GM19240 (cell line): ENCODE measurements around the gene CRKL.
"Not testable (repeated sequence)": the region's sequence is repeated elsewhere in the genome, so short reads cannot be mapped to it uniquely, and the experiment has no call there.

ENCODE experiments used
- DNase-seq: peaks from one replicate; pipeline ENCODE4 v3.0.0; 2011; ENCODE audit warnings: low spot score; ENCODE audit not compliant: insufficient read length

CRKL gene, protein sequence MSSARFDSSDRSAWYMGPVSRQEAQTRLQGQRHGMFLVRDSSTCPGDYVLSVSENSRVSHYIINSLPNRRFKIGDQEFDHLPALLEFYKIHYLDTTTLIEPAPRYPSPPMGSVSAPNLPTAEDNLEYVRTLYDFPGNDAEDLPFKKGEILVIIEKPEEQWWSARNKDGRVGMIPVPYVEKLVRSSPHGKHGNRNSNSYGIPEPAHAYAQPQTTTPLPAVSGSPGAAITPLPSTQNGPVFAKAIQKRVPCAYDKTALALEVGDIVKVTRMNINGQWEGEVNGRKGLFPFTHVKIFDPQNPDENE

DNA sequence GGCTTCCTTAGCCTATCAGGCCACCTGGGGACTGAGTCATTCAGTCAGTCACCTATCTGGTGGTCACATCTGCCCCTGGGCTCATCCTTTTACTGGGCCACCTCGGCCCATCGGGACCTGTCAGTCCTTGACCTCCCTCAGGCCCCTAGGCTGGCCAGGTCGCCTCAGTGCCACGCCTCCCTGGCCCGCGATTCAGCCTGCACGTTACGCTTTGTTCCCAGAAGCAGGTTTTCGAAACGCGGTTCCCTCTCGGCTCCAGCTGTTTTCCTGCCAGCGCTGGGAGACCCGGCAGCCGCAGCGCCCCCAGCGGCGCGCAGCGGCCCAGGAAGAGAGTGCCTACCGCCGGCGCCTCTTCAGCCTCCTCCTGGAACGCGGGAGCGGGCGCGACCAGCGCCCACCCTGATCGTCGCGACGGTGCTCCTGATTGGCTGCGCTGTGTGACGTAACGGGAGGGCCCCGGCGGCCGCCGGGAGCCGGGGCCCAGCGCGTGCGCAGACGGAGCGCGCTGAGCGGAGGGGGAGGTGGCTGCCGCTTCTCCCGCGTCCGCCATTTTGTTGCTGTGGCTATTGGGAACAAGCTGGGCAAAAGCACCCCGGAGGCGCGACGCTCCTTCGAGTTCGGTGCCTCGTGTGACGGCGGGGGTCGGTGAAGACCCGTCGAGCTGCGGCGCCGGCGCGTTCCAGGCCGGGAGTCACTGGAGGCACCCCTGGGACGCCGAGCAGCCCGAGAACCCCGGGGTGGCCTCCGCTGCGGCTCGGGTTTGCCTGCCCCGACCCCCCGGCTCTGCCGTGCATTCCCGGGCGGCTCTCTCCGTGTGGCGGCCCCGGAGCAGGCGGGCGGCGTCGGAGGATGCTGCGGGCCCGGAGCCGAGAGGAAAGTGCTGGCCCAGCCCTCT, at the start of gene CRKL:
TSS of gene CRKL (plus strand) at position 492 of the 895 bp plus-strand sequence. CDS start 528 bp downstream, outside the sequence.
- peak; percentile 85 for DNase-seq

DNA sequence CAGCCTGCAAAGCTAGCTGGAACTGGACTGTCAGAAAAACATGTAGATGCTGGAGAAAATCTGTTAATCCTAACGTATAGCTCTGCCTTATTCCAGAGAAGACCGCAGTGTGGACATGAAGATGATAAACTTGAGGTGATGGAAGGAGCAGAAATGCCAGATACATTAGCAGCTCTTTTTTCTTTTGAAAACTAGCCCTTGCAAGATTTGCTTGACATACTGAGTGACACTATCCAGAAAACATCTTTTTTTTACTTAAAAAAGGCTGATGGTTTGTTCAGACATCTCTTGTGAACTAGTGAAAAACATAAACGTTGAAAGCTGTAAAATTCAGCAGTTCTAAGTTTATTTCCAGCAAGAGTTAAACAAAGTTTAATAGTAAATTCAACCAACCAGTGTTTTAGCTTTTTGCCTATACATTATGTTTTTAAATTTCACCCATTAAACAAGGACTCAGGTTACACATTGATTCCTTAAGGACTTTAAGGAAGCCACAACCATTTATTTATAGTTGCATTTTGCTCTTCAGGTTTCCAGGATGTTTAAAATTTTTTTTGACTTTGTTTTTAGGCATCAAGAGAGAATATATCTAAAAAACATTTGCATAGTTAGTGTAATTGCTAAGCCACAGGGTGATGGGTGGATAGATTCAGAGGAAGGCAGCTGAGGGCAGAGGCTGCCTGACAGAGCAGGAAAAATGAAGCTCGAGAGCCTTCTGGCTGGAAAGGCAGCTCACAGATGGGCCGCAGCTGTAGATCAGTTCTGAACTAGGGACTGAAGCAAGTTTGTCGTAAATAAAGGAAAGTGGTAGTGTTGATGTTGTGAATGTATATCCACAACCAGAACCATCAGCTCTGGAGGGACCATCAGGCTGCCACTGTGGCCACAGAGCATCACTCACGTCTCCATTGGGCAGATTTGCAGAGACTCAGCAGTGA, 48.9 kb upstream of the CRKL start:
- DNase-seq, result no peak

DNA sequence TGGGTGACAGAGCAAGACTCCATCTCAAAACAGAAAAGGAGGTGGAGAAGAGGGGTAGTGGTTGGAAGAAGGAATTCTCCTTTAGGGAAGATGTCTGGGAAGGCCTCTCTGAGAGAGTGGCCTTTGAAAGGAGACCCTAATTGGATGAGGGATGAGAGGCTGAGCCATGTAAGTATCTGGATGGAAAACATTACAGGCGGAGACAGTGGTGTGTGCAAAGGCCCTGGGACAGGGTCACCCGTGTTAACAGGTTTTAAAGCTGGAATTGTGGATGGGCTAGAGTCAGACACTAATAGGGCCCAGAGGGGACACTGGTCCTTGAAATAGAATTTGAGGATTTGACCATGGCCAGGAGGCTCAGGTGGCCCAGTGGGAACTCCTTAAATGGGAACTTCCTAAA, 48.0 kb upstream of the CRKL start:
- DNase-seq, result no peak

DNA sequence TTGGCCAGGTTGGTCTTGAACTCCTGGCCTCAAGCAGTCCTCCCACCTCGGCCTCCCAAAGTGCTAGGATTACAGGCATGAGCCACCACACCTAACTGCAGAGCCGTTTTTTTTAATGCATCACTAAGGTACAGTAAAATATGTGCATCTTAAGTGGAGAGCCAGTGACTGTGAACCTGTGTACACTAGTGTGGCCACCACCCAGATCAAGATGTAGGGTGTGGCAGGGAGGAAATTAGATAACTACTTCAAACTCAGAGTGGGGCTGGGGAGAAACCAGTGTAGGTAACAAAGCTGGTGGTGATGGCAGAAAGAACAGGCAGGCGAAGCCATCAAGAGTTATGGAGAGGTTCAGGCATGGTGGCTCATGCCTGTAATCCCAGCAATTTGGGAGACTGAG, 44.0 kb upstream of the CRKL start:
- no peak for DNase-seq

DNA sequence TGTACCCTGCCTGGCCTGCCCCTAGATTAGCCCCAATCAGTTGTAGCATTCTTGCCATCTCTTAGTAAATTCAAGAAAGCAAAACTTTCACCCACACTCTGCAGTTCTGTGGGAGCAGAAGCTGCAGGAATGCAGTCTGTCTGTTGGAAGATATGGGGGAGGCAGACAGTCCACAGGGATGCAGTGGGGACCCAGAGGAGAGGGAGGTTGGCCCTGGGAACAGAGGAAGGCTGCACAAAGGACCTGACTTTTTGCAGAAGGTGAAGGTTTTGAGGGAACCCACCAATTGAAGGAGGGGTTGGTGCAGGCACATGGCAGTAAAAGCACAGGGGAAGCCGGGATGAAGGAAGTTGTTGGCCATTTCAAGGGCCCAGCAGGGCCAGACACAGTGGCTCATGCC, 41.9 kb upstream of the CRKL start:
- DNase-seq, result no peak

DNA sequence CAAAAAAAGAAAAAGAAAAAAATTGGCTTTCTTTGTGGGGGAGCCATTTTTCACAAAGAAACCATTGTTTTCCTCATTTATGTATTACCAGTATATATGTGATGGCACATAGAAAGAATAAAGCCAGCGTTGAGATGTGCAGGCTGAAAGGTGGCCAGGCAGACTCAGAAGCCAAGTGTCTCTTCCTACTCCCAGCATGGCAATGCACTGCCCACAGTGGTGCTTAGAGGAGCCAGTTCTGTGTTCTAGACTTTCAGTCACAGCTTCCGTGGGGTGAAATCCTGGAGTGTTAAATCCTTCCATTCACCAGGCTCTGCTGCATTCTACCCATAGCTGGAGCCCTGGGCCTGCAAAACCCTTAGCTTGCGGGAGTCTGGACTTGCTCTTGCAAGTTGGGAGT, 39.5 kb upstream of the CRKL start:
- no peak for DNase-seq

DNA sequence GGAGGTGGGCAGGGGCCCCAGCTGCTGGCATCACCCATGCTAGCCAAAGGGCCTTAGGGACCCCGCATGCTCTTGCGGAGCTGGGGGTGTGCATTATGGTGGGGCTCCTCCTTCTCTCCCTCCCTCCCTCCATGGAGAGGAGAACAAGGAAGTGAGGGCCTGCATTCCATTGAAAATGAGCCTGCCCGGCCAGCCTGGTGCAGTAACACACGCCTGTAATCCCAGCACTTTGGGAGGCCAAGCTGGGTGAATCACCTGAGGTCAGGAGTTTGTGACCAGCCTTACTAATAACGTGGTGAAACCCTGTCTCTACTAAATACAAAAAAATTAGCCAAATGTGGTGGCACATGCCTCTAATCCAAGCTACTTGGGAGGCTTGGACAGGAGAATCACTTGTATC, 36.0 kb upstream of the CRKL start:
- no peak for DNase-seq

DNA sequence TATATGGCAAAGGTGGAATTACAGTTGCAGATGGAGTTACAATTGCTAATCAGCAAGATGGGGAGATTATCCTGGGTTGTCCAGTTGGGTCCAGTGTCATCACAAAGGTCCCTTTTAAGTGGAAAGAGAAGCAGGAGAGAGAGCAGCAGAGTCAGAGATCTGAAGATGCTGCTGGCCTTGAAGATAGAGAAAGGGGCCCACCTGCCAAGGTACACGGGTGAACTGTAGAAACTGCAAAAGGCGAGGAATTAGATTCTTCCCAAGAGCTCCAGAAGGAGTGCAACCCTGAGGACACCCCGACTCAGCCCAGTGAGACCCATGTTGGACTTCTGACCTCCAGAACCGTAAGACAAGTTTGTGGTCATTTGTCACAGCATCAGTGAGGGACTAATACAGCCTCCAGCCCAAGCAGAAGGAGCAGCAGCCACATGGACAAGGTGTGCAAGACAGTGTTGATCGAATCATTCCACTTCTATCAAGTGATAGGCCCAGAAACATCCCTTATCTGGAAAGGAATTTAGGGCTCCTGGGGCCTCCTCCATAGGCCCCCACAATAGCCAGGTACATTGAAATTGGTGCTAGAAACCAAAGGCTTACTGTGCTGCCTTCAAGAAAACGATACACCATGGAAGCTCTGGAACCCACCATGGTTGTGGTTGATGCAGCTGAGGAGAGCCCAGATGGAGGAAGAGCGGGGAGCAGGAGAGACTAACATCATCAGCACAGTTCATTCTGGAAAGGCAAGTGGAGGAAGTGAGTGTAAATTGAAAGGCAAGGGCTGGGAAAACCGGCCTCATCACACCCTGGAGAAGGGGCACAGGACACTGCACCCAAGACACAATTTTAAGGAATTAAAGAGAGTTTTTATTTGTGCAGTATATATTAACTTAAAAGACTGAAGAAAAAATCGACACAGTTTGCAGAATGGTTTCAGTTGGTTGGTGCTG, 35.1 kb upstream of the CRKL start:
- no peak for DNase-seq

DNA sequence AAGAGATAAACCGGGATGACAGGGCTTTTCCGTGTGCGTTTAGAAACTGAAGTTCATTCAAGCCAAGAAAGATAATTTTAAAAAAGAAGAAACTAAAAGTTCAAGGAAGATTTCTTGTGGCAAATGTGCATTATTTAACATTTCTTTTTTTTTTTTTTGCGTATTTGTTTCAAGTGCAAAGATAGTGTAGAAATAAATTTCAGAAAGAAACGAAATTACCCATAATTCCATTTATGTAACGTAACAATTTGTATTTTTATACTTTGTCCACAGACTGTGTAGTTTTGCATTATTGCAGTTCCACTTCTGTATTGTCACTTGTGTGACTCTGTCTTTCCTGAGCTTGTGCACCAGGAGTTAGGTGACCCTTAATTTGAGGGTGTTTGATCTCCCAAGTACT, 34.4 kb upstream of the CRKL start:
- DNase-seq, result no peak

DNA sequence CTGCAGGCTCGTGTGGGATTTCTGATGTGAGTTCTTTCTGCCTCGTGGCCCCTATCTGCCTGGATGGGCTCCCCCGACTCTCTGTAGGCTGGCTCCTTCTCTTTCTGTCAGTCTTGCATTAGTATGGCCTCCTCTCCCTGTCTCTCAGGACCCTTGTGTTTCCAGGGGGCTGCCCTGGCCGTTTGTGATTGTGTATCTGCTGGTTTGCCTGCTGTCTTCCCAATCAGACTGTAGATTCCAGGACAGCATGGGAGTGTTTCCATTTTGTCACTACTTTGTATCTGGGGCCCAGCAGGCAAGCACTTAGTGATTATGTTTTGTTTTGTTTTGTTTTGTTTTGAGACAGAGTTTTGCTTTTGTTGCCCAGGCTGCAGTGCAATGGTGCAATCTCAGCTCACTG, 32.8 kb upstream of the CRKL start:
- no peak for DNase-seq

DNA sequence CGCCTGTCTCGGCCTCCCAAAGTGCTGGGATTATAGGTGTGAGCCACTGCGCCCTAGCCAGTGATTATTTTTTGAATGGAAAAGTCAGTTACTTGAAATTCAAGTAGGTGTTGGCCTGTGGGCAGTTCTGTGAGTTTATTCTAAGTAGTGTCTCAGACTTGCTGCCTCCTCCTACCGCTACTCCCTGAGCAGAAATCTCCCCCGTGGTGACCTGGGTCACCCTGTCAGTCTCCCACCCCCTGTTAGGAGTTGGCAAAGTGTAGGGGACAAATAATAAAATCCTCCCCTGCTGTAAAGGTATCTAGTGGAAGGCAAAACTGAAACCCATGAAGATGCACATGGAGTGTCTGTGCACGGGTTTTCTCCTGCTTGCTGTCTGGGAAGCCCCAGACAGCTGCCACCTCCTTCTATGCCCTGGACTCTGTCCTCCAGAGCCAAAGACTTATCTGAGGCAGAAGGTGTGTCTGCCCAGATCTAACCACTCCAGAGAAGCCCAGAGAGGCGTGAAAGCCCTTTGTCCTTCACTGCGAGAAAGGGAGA, 32.1 kb upstream of the CRKL start:
- no peak for DNase-seq

DNA sequence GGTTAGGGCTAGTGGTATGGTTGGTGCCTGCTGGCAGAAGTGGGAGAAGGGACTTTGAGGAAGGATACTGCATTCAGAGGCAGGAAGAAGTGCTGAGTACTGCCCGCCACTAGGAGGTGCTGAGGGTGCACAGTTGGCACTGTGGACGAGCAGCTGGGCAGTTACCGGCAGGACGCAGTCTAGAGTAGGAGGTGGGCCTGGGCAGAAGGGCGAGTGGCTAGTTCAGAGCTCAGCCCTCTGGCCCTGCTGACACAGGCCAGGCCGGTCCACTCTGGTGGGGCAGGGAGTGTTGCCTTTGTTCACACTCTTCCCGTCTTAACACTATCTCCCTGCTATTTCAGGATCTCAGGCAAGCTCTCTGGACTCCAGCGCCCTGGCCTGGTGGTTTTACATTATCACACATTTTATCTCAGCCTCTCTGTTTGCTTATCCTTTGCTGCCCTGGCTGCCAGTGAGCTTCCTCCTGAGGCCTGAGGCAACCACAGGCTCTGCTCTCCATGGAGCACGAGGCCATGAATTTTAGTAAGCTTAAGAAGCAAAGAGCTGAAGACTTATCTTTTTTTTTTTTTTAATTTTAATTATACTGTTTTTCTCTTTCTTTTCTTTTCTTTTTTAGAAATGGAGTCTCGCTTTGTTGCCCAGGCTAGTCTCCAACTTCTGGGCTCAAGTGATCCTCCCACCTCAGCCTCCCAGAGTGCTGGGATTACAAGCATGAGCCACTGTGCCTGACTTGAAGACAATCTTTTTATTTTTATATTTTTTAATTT, 31.5 kb upstream of the CRKL start:
- DNase-seq, result peak; percentile 53

DNA sequence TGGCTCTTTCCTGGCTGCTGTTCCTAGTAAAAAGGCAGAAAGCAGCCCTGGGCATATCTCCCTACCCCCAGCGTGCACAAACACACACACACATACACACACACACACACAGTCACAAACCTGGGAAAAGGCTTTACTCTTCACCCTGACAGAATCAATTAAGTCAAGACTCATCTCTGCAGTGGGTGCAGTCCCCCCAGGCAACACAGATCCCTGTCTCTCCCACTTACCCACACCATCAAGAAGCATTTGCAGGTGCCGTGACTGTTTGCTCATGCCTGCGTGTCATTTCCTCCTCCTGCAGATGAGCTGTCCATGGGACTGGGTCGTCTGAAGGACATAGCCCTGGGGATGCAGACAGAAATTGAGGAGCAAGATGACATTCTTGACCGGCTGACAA, 29.8 kb upstream of the CRKL start:
- DNase-seq, result no peak

DNA sequence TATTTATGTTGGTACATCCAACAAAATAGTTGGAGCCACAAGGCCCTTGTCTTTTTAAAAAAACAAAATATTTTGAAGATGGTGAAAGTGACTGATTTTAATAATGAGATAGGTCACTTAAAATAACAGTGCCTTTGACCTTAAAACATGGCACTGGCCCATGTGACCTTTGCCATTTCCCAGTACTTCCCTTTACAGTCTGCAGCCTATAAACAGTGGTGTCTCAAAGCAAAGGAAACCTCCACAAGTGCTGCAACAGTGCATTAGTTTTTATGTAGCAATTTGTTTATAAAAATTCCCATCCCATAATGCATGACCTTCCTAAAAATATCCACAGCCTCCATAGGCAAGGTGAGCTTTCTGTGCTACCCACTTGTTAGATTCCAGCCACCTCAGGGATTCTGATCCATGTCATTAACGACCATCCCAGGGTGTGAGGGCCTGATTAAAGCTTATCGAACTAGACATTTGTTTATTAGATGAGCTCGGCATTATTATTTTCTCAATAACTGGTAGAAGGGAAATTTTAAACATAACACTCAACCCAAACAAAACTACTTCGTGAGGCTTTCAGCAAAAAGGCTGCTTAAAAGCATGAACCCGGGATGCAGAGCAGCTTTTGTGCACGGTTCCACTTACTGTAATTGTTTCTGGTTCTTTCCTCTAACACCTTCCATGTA, 28.0 kb upstream of the CRKL start:
- DNase-seq, result no peak

DNA sequence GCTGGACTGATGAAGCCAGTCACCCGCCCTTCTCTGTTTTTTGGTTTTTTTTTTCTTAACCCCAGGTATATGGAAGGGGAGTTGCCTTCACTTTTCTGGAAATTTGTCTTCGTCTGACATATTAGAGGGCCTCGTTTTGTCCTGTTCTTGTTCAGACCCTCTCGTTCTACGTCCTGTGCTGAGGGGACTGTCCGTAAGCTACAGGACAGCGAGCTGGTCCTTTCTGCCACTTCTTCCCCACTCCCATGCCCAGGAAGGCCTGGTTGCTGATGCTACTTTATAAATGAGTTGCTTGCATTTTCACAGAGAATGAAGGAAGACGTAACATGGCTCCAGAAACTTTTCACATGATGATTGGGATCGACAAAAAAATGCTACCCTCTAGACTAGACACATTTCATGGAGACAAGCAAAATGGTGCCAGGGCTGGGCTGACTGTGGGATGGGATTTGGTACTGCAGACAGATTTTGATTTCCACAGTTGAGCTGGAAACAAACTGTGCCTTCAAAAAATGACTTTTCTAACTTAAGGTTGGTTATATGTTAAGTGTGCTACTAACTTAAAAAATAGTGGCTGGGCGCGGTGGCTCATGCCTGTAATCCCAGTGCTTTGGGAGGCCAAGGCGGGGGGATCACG, 27.2 kb upstream of the CRKL start:
- DNase-seq, result no peak

DNA sequence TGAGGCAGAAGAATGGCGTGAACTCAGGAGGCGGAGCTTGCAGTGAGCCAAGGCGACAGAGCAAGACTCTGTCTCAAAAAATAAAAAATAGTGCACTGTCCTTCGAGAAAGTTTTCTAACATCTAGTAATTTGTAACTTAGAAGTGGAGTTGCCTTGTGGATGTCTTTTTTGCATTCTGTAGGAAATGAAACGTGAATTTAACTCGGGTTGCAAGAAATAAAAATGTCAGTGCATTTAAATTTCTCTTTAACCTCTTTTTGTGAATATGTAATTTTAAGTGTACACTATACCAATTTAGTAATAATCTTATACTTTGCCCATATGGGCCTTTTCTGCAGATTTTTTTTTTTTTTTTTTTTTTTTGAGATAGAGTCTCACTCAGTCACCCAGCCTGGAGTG, 26.2 kb upstream of the CRKL start:
- no peak for DNase-seq

DNA sequence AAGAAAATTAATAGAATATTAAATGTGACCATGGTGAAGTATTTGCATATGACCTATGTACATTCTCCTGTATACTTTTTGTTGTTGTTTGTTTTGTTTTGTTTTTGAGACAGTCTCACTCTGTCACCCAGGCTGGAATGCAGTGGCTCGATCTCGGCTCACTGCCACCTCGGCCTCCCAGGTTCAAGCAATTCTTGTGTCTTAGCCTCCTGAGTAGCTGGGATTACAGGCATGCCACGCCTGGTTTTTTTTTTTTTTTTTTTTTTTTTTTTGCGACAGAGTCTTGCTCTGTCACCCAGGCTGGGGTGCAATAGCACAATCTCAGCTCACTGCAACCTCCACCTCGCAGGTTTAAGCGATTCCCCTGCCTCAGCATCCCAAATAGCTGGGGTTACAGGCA, 19.5 kb upstream of the CRKL start:
- not testable (repeated sequence) for DNase-seq

DNA sequence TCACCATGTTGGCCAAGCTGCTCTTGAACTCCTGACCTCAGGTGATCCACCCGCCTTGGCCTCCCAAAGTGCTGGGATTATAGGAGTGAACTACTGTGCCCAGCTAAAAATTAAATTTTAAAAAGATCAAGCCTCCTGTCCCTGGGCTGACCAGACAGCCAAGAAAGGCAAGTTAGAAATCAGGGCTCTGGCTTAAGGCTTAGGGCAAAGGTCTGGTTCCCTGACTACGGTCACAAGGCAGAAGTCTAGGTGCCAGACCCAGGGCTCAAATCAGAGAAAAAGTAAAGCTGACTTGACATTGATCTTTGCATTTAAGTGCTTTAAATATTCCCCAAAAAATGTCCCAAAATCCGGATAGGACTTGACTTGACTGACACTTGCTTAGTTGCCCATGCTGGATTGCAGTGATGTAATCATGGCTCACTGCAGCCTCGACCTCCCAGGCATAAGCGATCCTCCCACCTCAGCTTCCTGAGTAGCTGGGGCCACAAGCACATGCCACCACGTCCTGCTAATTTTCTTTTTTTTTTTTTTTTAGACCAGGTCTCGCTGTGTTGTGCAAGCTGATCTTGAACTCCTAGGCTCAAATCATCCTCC, 17.3 kb upstream of the CRKL start:
- no peak for DNase-seq
